Keratinocyte (primary cell): ENCODE measurements around the gene NRF1. TPM values are rescaled to one million over a fixed set of nuclear protein-coding genes. Genes with fewer than 3 reads are reported as not detected.
A peak's percentile ranks its signal among the peaks of the same experiment; 100 is the strongest.

Source experiments
- DNase-seq: peaks from one replicate; pipeline ENCODE4 v3.0.0-alpha.2; 2011; ENCODE audit warnings: low read depth, missing footprints, low spot score
- FAIRE-seq: peaks from 2 replicates; lab custom pipeline; 2011; peaks lifted over from hg19 to GRCh38; lab: Jason Lieb, UNC
- H2AFZ ChIP-seq: 2 replicates; pipeline ENCODE4 v1.6.0; 2012; ENCODE audit warnings: low read length, control low read depth, inconsistent platforms; ENCODE audit not compliant: control insufficient read depth
- H3K27ac ChIP-seq: 2 replicates; pipeline ENCODE4 v1.5.1; 2011; ENCODE audit warnings: low read length; ENCODE audit not compliant: control insufficient read depth, insufficient read depth
- H3K27me3 ChIP-seq: 3 replicates; pipeline ENCODE4 v1.6.0; 2011; ENCODE audit warnings: low read length; ENCODE audit not compliant: control insufficient read depth, insufficient read depth; ENCODE audit errors: extremely low read depth
- H3K36me3 ChIP-seq, 2 experiments: 2 replicates in 1 of 2; 3 replicates in 1 of 2; pipeline ENCODE4 v1.5.1; 2011; ENCODE audit warnings: low read length in 2 of 2, mild to moderate bottlenecking in 1 of 2; ENCODE audit not compliant: control insufficient read depth in 2 of 2, insufficient read depth in 2 of 2; ENCODE audit errors: extremely low read depth in 1 of 2
- H3K4me1 ChIP-seq: 3 replicates; pipeline ENCODE4 v1.5.1; 2011; ENCODE audit warnings: low read length; ENCODE audit not compliant: control insufficient read depth, insufficient read depth; ENCODE audit errors: extremely low read depth
- H3K4me2 ChIP-seq: 3 replicates; pipeline ENCODE4 v1.6.0; 2011; ENCODE audit warnings: low read depth, low read length; ENCODE audit not compliant: control insufficient read depth, insufficient read depth; ENCODE audit errors: extremely low read depth
- H3K4me3 ChIP-seq, 3 experiments: fragments of 200-600 bp in 1 of 3; sonication (generic) in 1 of 3; 2 replicates in 2 of 3; 3 replicates in 1 of 3; pipeline ENCODE4 v1.5.1; 2011 to 2016; ENCODE audit warnings: low read length in 3 of 3, mild to moderate bottlenecking in 3 of 3, control low read depth in 2 of 3, inconsistent platforms in 1 of 3, low read depth in 1 of 3, mixed read lengths in 1 of 3, mixed run types in 1 of 3, moderate library complexity in 1 of 3; ENCODE audit not compliant: control insufficient read depth in 2 of 3, insufficient read depth in 2 of 3; ENCODE audit errors: extremely low read depth in 1 of 3
- H3K79me2 ChIP-seq: 2 replicates; pipeline ENCODE4 v1.6.0; 2012; ENCODE audit warnings: low read length; ENCODE audit not compliant: control insufficient read depth, insufficient read depth
- H3K9ac ChIP-seq: 3 replicates; pipeline ENCODE4 v1.6.0; 2011; ENCODE audit warnings: low read length; ENCODE audit not compliant: control insufficient read depth, insufficient read depth; ENCODE audit errors: extremely low read depth
- H3K9me1 ChIP-seq: 3 replicates; pipeline ENCODE4 v1.6.0; 2011; ENCODE audit warnings: low read length; ENCODE audit not compliant: control insufficient read depth, insufficient read depth; ENCODE audit errors: extremely low read depth
- H3K9me3 ChIP-seq: 2 replicates; pipeline ENCODE4 v1.5.1; 2012; ENCODE audit warnings: low read depth, low read length; ENCODE audit not compliant: control insufficient read depth
- H4K20me1 ChIP-seq: 3 replicates; pipeline ENCODE4 v1.6.0; 2011; ENCODE audit warnings: low read length; ENCODE audit not compliant: control insufficient read depth, insufficient read depth; ENCODE audit errors: extremely low read depth
- CTCF ChIP-seq, 3 experiments: IDR thresholded peaks in 1 of 3; conservative IDR thresholded peaks in 1 of 3; optimal IDR thresholded peaks in 1 of 3; 2 replicates in 2 of 3; 3 replicates in 1 of 3; pipeline versions ENCODE3 to v1.5.1; 2011; ENCODE audit warnings: low read length in 3 of 3, mild to moderate bottlenecking in 3 of 3, moderate library complexity in 2 of 3, control low read depth in 1 of 3, inconsistent platforms in 1 of 3; ENCODE audit not compliant: insufficient read depth in 2 of 3; ENCODE audit errors: extremely low read depth in 1 of 3
- EZH2 ChIP-seq: IDR thresholded peaks from one replicate; pipeline ENCODE4 v1.6.1; 2012; ENCODE audit warnings: inconsistent platforms, mild to moderate bottlenecking, low read length, moderate library complexity
- dilution Hi-C: fragments of 300-500 bp; cut with MboI; formaldehyde crosslinking; loops from one replicate; pipeline ENCODE4 v1.7.0; 2020; ENCODE audit warnings: low sequenced_read_pairs; ENCODE audit not compliant: extremely low pct_ligation_motif_present
- polyA plus RNA-seq, 5 experiments: library from polyadenylated mRNA; depleted of rRNA in 3 of 5; stranded (reverse) in 3 of 5; stranded (forward) in 1 of 5; unstranded in 1 of 5; fragments of >200 nt; gene quantifications; 1 replicate in 1 of 5; 2 replicates in 3 of 5; 3 replicates in 1 of 5; pipeline versions ENCODE4 v1.2.1 to v1.2.3, GENCODE V29; 2011 to 2012; ENCODE audit warnings: missing spikeins in 2 of 5, low read depth in 1 of 5, low replicate concordance in 1 of 5

The NRF1 gene
- polyA plus RNA-seq, 1 donor (not counting 4 experiments of a cell fraction or from before 2014, with no cell fraction given) = 12.6 TPM

- Histone ChIP-seq H3K4me2 (no peak overlapping the region), H3K36me3 (peaks cover 4 to 13% of the 10 kb centered on the region in 2 experiments), H2AFZ (no peak overlapping the region), H3K27ac (no peak overlapping the region), H3K9me3 (no peaks in the 10 kb centered on the region), H4K20me1 (no peaks in the 10 kb centered on the region), H3K27me3 (no peaks in the 10 kb centered on the region), H3K9me1 (no peaks in the 10 kb centered on the region), H3K79me2 (no peaks in the 10 kb centered on the region), H3K4me3 (no peak overlapping the region), H3K9ac (no peak overlapping the region), H3K4me1 (no peaks in the 10 kb centered on the region)
- TF ChIP-seq CTCF (optimal IDR thresholded peaks at IDR 0.05 in 1 of 3, IDR thresholded peaks at IDR 0.05 in 1 of 3, conservative IDR thresholded peaks at IDR 0.05 in 1 of 3; ENCODE audit: extremely low read depth in 1 of 3, insufficient read depth in 2 of 3, low read length in 3 of 3) (no peak), EZH2 (no peak)
- dilution Hi-C loops = no loop called here
- peak; percentile 29 for FAIRE-seq
- no peak for DNase-seq
These were observed 64.7 kb downstream of the NRF1 start for GRCh38 chr7:129676017-129676897.

- no peaks in the 10 kb centered on the region for H3K9me3 ChIP-seq
- no peak overlapping the region for H3K4me2 ChIP-seq
- H2AFZ ChIP-seq = no peak overlapping the region
- H3K79me2 ChIP-seq = no peaks in the 10 kb centered on the region
- DNase-seq (no peak), FAIRE-seq (no peak)
- dilution Hi-C loops = no loop called here
- peaks cover 4% of the 10 kb centered on the region in 2 experiments for H3K36me3 ChIP-seq
- no peak overlapping the region for H3K27ac ChIP-seq
- H3K27me3 ChIP-seq = no peaks in the 10 kb centered on the region
- no peaks in the 10 kb centered on the region for H3K9me1 ChIP-seq
- no peaks in the 10 kb centered on the region for H4K20me1 ChIP-seq
- no peak for TF ChIP-seq EZH2
- TF ChIP-seq CTCF (optimal IDR thresholded peaks at IDR 0.05 in 1 of 3, IDR thresholded peaks at IDR 0.05 in 1 of 3, conservative IDR thresholded peaks at IDR 0.05 in 1 of 3; ENCODE audit: extremely low read depth in 1 of 3, insufficient read depth in 2 of 3, low read length in 3 of 3) = no peak
- no peak overlapping the region for H3K9ac ChIP-seq
- H3K4me1 ChIP-seq = no peaks in the 10 kb centered on the region
- no peak overlapping the region for H3K4me3 ChIP-seq
These were observed 66.3 kb downstream of the NRF1 start for GRCh38 chr7:129677796-129678195.
